ENCODE data around the gene ICA1. TPM values are rescaled to one million over a fixed set of nuclear protein-coding genes. Genes with fewer than 3 reads are reported as not detected.

Gene ICA1
- total and polyA plus RNA-seq, 2 experiments from 2014 or later, result 45.2 to 83.7 TPM

DNA sequence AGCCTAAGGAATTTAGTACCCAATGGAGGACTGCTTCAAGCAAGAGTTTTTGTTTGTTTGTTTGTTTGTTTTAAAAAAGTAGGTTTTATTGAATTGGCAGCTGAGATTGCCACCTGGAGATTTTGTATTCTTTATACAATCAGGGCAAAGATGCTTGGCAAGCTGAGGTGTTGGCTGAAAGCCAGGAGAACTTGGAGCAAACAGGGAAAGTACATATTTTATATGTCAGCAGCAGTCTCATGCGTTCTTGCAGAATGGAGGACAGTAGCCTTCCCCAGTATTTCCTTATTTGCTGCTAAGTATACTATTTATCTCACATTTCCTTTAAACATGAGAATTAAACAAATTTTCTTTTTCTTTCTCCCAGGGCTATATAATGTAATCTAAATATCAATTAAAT, 22.6 kb upstream of the ICA1 start:
- Histone ChIP-seq H3K27ac (ENCODE audit: low read depth) (no peak overlapping the region), H3K4me1 (ENCODE audit: insufficient read depth) (peaks cover 28% of the 10 kb centered on the region), H4K20me1 (replicated peaks; ENCODE audit: insufficient read depth) (no peaks in the 10 kb centered on the region), H3K9me2 (ENCODE audit: insufficient read depth) (peaks cover 9% of the 10 kb centered on the region; the same call in 1 of the 2 replicates), H2AFZ (no peak overlapping the region), H3K4me2 (no peak overlapping the region), H3K36me3 (ENCODE audit: insufficient read depth) (no peaks in the 10 kb centered on the region), H3K4me3 (no peak overlapping the region), H3F3A (replicated peaks; ENCODE audit: low read depth) (no peaks in the 10 kb centered on the region), H3K79me2 (replicated peaks; ENCODE audit: insufficient read depth) (no peaks in the 10 kb centered on the region), H3K27me3 (ENCODE audit: insufficient read depth) (no peaks in the 10 kb centered on the region)
- no peak for TF ChIP-seq ZNF331 (CRISPR knock-in tag; IDR thresholded peaks at IDR 0.05; ENCODE audit: low read depth)
- TF ChIP-seq EZH2 (IDR thresholded peaks at IDR 0.05; ENCODE audit: low read depth, unreplicated experiment), result no peak
- TF ChIP-seq, protein P1, sequence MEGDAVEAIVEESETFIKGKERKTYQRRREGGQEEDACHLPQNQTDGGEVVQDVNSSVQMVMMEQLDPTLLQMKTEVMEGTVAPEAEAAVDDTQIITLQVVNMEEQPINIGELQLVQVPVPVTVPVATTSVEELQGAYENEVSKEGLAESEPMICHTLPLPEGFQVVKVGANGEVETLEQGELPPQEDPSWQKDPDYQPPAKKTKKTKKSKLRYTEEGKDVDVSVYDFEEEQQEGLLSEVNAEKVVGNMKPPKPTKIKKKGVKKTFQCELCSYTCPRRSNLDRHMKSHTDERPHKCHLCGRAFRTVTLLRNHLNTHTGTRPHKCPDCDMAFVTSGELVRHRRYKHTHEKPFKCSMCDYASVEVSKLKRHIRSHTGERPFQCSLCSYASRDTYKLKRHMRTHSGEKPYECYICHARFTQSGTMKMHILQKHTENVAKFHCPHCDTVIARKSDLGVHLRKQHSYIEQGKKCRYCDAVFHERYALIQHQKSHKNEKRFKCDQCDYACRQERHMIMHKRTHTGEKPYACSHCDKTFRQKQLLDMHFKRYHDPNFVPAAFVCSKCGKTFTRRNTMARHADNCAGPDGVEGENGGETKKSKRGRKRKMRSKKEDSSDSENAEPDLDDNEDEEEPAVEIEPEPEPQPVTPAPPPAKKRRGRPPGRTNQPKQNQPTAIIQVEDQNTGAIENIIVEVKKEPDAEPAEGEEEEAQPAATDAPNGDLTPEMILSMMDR (conservative IDR thresholded peaks at IDR 0.05; ENCODE audit: low read depth in 2 of 2), result no peak
- TF ChIP-seq, protein P2, sequence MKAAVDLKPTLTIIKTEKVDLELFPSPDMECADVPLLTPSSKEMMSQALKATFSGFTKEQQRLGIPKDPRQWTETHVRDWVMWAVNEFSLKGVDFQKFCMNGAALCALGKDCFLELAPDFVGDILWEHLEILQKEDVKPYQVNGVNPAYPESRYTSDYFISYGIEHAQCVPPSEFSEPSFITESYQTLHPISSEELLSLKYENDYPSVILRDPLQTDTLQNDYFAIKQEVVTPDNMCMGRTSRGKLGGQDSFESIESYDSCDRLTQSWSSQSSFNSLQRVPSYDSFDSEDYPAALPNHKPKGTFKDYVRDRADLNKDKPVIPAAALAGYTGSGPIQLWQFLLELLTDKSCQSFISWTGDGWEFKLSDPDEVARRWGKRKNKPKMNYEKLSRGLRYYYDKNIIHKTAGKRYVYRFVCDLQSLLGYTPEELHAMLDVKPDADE (IDR thresholded peaks at IDR 0.05), result no peak
- TF ChIP-seq ZNF114 (CRISPR knock-in tag; IDR thresholded peaks at IDR 0.05), result no peak
- no peak for TF ChIP-seq CREB1 (CRISPR knock-in tag; IDR thresholded peaks at IDR 0.05; ENCODE audit: low read depth)
- TF ChIP-seq, protein P3, sequence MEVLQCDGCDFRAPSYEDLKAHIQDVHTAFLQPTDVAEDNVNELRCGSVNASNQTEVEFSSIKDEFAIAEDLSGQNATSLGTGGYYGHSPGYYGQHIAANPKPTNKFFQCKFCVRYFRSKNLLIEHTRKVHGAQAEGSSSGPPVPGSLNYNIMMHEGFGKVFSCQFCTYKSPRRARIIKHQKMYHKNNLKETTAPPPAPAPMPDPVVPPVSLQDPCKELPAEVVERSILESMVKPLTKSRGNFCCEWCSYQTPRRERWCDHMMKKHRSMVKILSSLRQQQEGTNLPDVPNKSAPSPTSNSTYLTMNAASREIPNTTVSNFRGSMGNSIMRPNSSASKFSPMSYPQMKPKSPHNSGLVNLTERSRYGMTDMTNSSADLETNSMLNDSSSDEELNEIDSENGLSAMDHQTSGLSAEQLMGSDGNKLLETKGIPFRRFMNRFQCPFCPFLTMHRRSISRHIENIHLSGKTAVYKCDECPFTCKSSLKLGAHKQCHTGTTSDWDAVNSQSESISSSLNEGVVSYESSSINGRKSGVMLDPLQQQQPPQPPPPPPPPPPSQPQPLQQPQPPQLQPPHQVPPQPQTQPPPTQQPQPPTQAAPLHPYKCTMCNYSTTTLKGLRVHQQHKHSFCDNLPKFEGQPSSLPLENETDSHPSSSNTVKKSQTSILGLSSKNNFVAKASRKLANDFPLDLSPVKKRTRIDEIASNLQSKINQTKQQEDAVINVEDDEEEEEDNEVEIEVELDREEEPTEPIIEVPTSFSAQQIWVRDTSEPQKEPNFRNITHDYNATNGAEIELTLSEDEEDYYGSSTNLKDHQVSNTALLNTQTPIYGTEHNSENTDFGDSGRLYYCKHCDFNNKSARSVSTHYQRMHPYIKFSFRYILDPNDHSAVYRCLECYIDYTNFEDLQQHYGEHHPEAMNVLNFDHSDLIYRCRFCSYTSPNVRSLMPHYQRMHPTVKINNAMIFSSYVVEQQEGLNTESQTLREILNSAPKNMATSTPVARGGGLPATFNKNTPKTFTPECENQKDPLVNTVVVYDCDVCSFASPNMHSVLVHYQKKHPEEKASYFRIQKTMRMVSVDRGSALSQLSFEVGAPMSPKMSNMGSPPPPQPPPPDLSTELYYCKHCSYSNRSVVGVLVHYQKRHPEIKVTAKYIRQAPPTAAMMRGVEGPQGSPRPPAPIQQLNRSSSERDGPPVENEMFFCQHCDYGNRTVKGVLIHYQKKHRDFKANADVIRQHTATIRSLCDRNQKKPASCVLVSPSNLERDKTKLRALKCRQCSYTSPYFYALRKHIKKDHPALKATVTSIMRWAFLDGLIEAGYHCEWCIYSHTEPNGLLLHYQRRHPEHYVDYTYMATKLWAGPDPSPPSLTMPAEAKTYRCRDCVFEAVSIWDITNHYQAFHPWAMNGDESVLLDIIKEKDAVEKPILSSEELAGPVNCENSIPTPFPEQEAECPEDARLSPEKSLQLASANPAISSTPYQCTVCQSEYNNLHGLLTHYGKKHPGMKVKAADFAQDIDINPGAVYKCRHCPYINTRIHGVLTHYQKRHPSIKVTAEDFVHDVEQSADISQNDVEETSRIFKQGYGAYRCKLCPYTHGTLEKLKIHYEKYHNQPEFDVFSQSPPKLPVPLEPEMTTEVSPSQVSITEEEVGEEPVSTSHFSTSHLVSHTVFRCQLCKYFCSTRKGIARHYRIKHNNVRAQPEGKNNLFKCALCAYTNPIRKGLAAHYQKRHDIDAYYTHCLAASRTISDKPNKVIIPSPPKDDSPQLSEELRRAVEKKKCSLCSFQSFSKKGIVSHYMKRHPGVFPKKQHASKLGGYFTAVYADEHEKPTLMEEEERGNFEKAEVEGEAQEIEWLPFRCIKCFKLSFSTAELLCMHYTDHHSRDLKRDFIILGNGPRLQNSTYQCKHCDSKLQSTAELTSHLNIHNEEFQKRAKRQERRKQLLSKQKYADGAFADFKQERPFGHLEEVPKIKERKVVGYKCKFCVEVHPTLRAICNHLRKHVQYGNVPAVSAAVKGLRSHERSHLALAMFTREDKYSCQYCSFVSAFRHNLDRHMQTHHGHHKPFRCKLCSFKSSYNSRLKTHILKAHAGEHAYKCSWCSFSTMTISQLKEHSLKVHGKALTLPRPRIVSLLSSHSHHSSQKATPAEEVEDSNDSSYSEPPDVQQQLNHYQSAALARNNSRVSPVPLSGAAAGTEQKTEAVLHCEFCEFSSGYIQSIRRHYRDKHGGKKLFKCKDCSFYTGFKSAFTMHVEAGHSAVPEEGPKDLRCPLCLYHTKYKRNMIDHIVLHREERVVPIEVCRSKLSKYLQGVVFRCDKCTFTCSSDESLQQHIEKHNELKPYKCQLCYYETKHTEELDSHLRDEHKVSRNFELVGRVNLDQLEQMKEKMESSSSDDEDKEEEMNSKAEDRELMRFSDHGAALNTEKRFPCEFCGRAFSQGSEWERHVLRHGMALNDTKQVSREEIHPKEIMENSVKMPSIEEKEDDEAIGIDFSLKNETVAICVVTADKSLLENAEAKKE (CRISPR knock-in tag; IDR thresholded peaks at IDR 0.05), result no peak
- TF ChIP-seq NANOG (IDR thresholded peaks at IDR 0.05; ENCODE audit: borderline replicate concordance), result no peak
- no peak for TF ChIP-seq JUNB (IDR thresholded peaks at IDR 0.05; ENCODE audit: unreplicated experiment)
- TF ChIP-seq, protein P4, sequence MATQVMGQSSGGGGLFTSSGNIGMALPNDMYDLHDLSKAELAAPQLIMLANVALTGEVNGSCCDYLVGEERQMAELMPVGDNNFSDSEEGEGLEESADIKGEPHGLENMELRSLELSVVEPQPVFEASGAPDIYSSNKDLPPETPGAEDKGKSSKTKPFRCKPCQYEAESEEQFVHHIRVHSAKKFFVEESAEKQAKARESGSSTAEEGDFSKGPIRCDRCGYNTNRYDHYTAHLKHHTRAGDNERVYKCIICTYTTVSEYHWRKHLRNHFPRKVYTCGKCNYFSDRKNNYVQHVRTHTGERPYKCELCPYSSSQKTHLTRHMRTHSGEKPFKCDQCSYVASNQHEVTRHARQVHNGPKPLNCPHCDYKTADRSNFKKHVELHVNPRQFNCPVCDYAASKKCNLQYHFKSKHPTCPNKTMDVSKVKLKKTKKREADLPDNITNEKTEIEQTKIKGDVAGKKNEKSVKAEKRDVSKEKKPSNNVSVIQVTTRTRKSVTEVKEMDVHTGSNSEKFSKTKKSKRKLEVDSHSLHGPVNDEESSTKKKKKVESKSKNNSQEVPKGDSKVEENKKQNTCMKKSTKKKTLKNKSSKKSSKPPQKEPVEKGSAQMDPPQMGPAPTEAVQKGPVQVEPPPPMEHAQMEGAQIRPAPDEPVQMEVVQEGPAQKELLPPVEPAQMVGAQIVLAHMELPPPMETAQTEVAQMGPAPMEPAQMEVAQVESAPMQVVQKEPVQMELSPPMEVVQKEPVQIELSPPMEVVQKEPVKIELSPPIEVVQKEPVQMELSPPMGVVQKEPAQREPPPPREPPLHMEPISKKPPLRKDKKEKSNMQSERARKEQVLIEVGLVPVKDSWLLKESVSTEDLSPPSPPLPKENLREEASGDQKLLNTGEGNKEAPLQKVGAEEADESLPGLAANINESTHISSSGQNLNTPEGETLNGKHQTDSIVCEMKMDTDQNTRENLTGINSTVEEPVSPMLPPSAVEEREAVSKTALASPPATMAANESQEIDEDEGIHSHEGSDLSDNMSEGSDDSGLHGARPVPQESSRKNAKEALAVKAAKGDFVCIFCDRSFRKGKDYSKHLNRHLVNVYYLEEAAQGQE (IDR thresholded peaks at IDR 0.05; ENCODE audit: unreplicated experiment), result no peak
- TF ChIP-seq STAT1 (IDR thresholded peaks at IDR 0.05; ENCODE audit: unreplicated experiment), result no peak
- no peak for TF ChIP-seq POLR2AphosphoS5 (IDR thresholded peaks at IDR 0.05; ENCODE audit: low read depth)
- TF ChIP-seq EZH2phosphoT487 (IDR thresholded peaks at IDR 0.05; ENCODE audit: unreplicated experiment), result no peak
- no peak overlapping the region for H3K27ac Mint-ChIP-seq
- no peaks in the 10 kb centered on the region for H3K9me3 Mint-ChIP-seq
- H3K4me1 Mint-ChIP-seq, result peaks cover 25% of the 10 kb centered on the region
- ATAC-seq (no peak), DNase-seq (ENCODE audit: low spot score) (no peak)
- H3K27me3 Mint-ChIP-seq (ENCODE audit: insufficient read depth, low read depth, poor library complexity), result no peaks in the 10 kb centered on the region
- no peak overlapping the region for H3K4me3 Mint-ChIP-seq
- no peaks in the 10 kb centered on the region for H3K36me3 Mint-ChIP-seq (ENCODE audit: low read depth)
